Activated CD8-positive, alpha-beta T cell treated with anti-CD3 and anti-CD28 coated beads for 36 hours (primary cell): Measurements from ENCODE around the gene GDPD5. TPM values are rescaled to one million over a fixed set of nuclear protein-coding genes. Genes with fewer than 3 reads are reported as not detected.
"Not testable (repeated sequence)": the region's sequence is repeated elsewhere in the genome, so short reads cannot be mapped to it uniquely, and the experiment has no call there.

Experiments used
- ATAC-seq: fragments of 200-7000 bp; cut with Tn5 transposase; one replicate; pipeline ENCODE4 v1.10.0; 2021; ENCODE audit warnings: mild to moderate bottlenecking, moderate library complexity
- CTCF ChIA-PET: fragments of 350-600 bp; sonication (Branson Sonifier 250); formaldehyde crosslinking; loops from one replicate; lab custom pipeline; 2021; ENCODE audit warnings: antibody characterized with exemption; lab: Charles Lee
- POLR2A ChIA-PET: fragments of 350-600 bp; sonication (Branson Sonifier 250); formaldehyde crosslinking; loops from one replicate; lab custom pipeline; 2021; ENCODE audit warnings: antibody characterized with exemption; lab: Charles Lee
- DNase-seq: peaks from one replicate; pipeline ENCODE4 v3.0.0-alpha.2; 2020
- H3K27ac Mint-ChIP-seq: one replicate; pipeline ENCODE4 v1.8.0; 2021; ENCODE audit warnings: mild to moderate bottlenecking, mixed read lengths
- H3K27me3 Mint-ChIP-seq: one replicate; pipeline ENCODE4 v1.8.0; 2021; ENCODE audit warnings: mixed read lengths
- H3K36me3 Mint-ChIP-seq: one replicate; pipeline ENCODE4 v1.8.0; 2021; ENCODE audit warnings: low read depth, mixed read lengths
- H3K4me1 Mint-ChIP-seq: one replicate; pipeline ENCODE4 v1.8.0; 2021; ENCODE audit warnings: low read depth, mixed read lengths
- H3K4me3 Mint-ChIP-seq: one replicate; pipeline ENCODE4 v1.8.0; 2021; ENCODE audit warnings: mild to moderate bottlenecking, moderate library complexity, mixed read lengths
- H3K9me3 Mint-ChIP-seq: one replicate; pipeline ENCODE4 v1.8.0; 2021; ENCODE audit warnings: mixed read lengths
- intact Hi-C: fragments of 100-400 bp; cut with micrococcal nuclease; formaldehyde crosslinking; loops from one replicate; pipeline ENCODE4 v1.10.0; 2022
- total RNA-seq, 2 experiments: library from RNA; stranded (reverse); gene quantifications; one replicate each; pipeline ENCODE4 v1.2.3, GENCODE V29; 2021
- TF ChIP-seq, protein P1 (sequence below): fragments of 200-600 bp; IDR thresholded peaks from one replicate; pipeline ENCODE4 v1.8.0; 2022; ENCODE audit warnings: antibody characterized with exemption, mild to moderate bottlenecking

Gene GDPD5
- total RNA-seq, 2 experiments from 2014 or later = 7.8 to 11.0 TPM

- H3K27ac Mint-ChIP-seq = no peak overlapping the region
- no peak overlapping the region for H3K4me3 Mint-ChIP-seq
- ChIA-PET CTCF (interaction anchor here (1.0 kb wide), 1 partner anchor 33 kb away, joined by 3 read pairs; no protein-coding TSS in a partner anchor), POLR2A (interaction anchor here (1.8 kb wide), 1 partner anchor 22 kb away, joined by 6 read pairs; the partner anchor contains the start of gene RPS3)
- intact Hi-C loops = no loop called here
- H3K27me3 Mint-ChIP-seq = no peaks in the 10 kb centered on the region
- TF ChIP-seq, protein P1, sequence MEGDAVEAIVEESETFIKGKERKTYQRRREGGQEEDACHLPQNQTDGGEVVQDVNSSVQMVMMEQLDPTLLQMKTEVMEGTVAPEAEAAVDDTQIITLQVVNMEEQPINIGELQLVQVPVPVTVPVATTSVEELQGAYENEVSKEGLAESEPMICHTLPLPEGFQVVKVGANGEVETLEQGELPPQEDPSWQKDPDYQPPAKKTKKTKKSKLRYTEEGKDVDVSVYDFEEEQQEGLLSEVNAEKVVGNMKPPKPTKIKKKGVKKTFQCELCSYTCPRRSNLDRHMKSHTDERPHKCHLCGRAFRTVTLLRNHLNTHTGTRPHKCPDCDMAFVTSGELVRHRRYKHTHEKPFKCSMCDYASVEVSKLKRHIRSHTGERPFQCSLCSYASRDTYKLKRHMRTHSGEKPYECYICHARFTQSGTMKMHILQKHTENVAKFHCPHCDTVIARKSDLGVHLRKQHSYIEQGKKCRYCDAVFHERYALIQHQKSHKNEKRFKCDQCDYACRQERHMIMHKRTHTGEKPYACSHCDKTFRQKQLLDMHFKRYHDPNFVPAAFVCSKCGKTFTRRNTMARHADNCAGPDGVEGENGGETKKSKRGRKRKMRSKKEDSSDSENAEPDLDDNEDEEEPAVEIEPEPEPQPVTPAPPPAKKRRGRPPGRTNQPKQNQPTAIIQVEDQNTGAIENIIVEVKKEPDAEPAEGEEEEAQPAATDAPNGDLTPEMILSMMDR = no peak
- H3K4me1 Mint-ChIP-seq = no peaks in the 10 kb centered on the region
- DNase-seq = no peak
- no peaks in the 10 kb centered on the region for H3K9me3 Mint-ChIP-seq
- peaks cover 4% of the 10 kb centered on the region for H3K36me3 Mint-ChIP-seq
- ATAC-seq = no peak
These were observed 103.9 kb downstream of the GDPD5 start for GRCh38 chr11:75421902-75422247.

DNA sequence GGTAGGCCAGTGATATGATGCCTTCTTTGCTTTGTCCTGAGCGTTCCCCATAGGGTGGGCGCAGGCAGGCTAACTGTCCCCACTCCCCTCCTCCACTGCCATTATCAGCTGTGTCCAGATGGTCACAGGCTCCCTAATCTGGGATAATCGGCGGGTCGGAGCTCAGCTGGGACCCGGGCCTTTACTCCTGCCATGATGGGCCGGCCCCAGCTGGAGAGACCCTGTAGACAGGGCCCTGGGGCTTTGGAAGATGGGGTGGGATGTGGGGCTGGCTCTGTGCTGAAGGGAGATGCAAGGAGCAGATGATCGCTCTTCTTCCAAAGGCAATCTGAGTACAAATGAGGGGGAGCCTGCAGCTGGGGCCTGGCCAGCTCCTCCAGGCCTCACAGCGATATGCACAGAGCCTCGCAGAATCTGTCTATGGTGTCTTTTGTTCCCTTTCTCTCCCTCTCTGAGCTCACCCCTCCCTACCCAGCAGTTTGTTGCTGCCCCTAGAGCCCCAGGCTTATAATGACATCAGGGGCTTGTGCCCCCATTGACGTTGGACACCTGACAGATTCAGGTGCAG, 104.6 kb downstream of the GDPD5 start:
- DNase-seq = no peak
- no peaks in the 10 kb centered on the region for H3K27me3 Mint-ChIP-seq
- no peak for ATAC-seq
- ChIA-PET CTCF (no interaction called here), POLR2A (interaction anchor here (1.6 to 1.8 kb wide), 2 partner anchors 18 to 21 kb away, joined by 5 to 6 read pairs; partner anchors contain the start of gene RPS3)
- H3K4me1 Mint-ChIP-seq = no peaks in the 10 kb centered on the region
- intact Hi-C loops = no loop called here
- H3K4me3 Mint-ChIP-seq = no peak overlapping the region
- H3K27ac Mint-ChIP-seq = no peak overlapping the region
- no peaks in the 10 kb centered on the region for H3K9me3 Mint-ChIP-seq
- peaks cover 8% of the 10 kb centered on the region for H3K36me3 Mint-ChIP-seq
- TF ChIP-seq, protein P1 = no peak

DNA sequence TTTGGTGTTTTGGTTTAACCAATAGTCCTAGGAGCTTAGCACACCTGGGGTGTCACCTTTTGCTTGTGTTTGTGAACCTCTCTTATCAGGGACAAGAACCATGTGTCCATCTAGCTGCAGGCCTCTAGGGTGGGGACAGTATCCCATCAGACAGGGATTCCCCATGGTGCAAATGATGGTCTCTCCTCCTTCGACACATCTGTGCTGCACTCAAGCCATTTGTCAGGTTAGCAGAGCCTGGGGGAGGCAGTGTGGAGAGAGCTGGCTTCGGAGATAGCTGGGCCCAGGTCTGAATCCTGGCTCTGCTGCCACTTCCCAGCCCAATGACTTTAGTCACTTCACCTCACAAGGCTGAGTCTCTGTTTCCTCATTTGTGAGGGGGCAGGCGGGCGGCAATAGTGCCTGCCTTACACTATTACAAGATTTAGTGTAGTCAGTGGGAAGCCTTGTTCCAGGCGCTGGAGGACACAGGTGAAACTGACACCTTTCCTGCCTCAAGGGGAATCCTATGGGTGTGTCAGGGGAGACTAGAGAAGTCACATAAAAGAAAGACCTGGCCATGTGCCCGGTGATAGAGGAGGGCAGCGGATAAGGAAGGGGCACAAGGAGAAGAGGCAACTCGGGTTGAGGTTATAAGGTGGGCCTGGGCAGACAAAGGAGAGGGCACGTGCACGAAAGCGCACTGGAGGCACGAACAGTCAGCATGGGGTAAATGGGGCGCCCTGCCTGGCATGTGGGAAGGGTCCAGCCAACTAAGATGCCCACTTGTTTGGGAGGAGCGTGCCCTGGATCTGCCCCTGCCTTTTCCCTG, 105.3 kb downstream of the GDPD5 start:
- TF ChIP-seq, protein P1 = no peak
- POLR2A ChIA-PET = interaction anchor here (1.6 to 1.8 kb wide), 2 partner anchors 18 to 20 kb away, joined by 5 to 6 read pairs; partner anchors contain the start of gene RPS3
- Mint-ChIP-seq H3K27me3 (no peaks in the 10 kb centered on the region), H3K36me3 (peaks cover 11% of the 10 kb centered on the region), H3K27ac (no peak overlapping the region), H3K9me3 (no peaks in the 10 kb centered on the region), H3K4me1 (no peaks in the 10 kb centered on the region), H3K4me3 (no peak overlapping the region)
- no peak for ATAC-seq
- CTCF ChIA-PET = no interaction called here
- intact Hi-C loops = no loop called here
- DNase-seq = no peak

GRCh38 chr11:75413864-75414263, 111.9 kb downstream of the GDPD5 start:
- Mint-ChIP-seq H3K27me3 (no peaks in the 10 kb centered on the region), H3K36me3 (peaks cover 28% of the 10 kb centered on the region), H3K27ac (no peak overlapping the region), H3K4me3 (no peak overlapping the region), H3K4me1 (no peaks in the 10 kb centered on the region), H3K9me3 (no peaks in the 10 kb centered on the region)
- no peak for ATAC-seq
- ChIA-PET CTCF (interaction anchor here (2.1 kb wide), 1 partner anchor 31 kb away, joined by 6 read pairs; no protein-coding TSS in a partner anchor), POLR2A (interaction anchor here (0.8 to 6.0 kb wide), 4 partner anchors 9 to 168 kb away, joined by 3 to 24 read pairs (median 4); partner anchors contain the start of gene RPS3)
- DNase-seq = no peak
- TF ChIP-seq, protein P1 = no peak
- intact Hi-C loops = no loop called here

- POLR2A ChIA-PET = interaction anchor here (0.8 to 6.0 kb wide), 5 partner anchors 8 to 169 kb away, joined by 3 to 24 read pairs (median 4); partner anchors contain the start of genes KLHL35 and RPS3
- CTCF ChIA-PET = not testable (repeated sequence)
These were observed 112.6 kb downstream of the GDPD5 start for GRCh38 chr11:75413146-75413545.

GRCh38 chr11:75409971-75410370, 115.8 kb downstream of the GDPD5 start:
- CTCF ChIA-PET, ATAC-seq, H3K4me3 Mint-ChIP-seq, H3K27me3 Mint-ChIP-seq, DNase-seq, POLR2A ChIA-PET, H3K9me3 Mint-ChIP-seq, H3K27ac Mint-ChIP-seq, intact Hi-C loops: not testable (repeated sequence)
- peaks cover 15% of the 10 kb centered on the region for H3K4me1 Mint-ChIP-seq
- H3K36me3 Mint-ChIP-seq = peaks cover 43% of the 10 kb centered on the region

More at GRCh38 chr11:75413146-75413545, 112.6 kb downstream of the GDPD5 start:
- H3K4me1 Mint-ChIP-seq, H3K4me3 Mint-ChIP-seq, H3K9me3 Mint-ChIP-seq, ATAC-seq, H3K27ac Mint-ChIP-seq, intact Hi-C loops, H3K27me3 Mint-ChIP-seq, DNase-seq: not testable (repeated sequence)
- peaks cover 33% of the 10 kb centered on the region for H3K36me3 Mint-ChIP-seq
